ENCODE data around the gene ATAD1. TPM values are rescaled to one million over a fixed set of nuclear protein-coding genes. Genes with fewer than 3 reads are reported as not detected.

Gene ATAD1
- total RNA-seq, 1 experiment from 2014 or later, result 48.6 TPM

DNA sequence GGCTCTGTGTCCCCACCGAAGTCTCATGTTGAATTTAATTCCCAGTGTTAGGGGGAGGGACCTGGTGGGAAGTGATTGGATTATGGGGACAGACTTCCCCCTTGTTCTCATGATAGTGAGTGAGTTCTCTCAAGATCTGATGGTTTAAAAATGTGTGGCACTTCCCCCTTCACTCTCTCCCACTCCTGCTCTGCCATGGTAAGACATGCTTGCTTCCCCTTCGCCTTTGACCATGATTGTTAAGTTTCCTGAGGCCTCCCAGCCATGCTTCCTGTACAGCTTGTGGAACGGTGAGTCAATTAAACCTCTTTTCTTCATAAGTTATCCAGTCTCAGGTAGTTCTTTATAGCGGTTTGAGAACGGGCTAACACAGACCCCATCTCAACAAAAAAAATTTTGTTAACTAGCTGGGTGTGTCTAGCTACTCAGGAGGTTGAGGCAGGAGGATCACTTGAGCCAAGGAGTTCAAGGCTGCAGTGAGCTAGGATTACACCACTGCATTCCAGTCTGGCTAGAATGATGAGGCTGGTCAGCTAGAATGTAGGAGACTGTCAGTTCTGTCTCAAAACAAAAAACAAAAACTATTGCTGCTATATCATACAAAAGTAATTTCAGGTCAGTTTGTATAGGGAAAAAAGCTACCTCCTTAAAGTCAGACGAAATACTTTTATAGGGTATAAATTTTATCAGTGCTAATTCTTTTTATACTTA lies 57.7 kb downstream of the ATAD1 start:
- POLR2A ChIA-PET (ENCODE audit: low non-redundant PET), result no interaction called here
- H3K27me3 ChIP-seq (replicated peaks; ENCODE audit: insufficient read depth, low read depth, low read length, poor library complexity), result no peaks in the 10 kb centered on the region
- H3K9me3 ChIP-seq (ENCODE audit: low read depth, low read length, poor library complexity, severe bottlenecking), result no peaks in the 10 kb centered on the region
- CTCF ChIA-PET, result no interaction called here
- no peaks in the 10 kb centered on the region for H3K36me3 ChIP-seq (ENCODE audit: insufficient read depth, low read length, poor library complexity, severe bottlenecking)
- intact Hi-C loops (cut with micrococcal nuclease; ENCODE audit: unreplicated experiment), result no loop called here
- H3K4me1 ChIP-seq (ENCODE audit: insufficient read depth, low read length, poor library complexity, severe bottlenecking), result peaks cover 3% of the 10 kb centered on the region
- no peak for TF ChIP-seq EZH2 (IDR thresholded peaks at IDR 0.05; ENCODE audit: borderline replicate concordance, low read depth, low read length, poor library complexity, severe bottlenecking)
- H3K27ac ChIP-seq (ENCODE audit: low read depth, low read length, poor library complexity, severe bottlenecking), result no peak overlapping the region
- no peak for DNase-seq (ENCODE audit: low spot score)
- no peak overlapping the region for H3K4me3 ChIP-seq (ENCODE audit: low read depth, low read length, poor library complexity, severe bottlenecking)
- no TSS peak for BruUV-seq (replicated peaks)

DNA sequence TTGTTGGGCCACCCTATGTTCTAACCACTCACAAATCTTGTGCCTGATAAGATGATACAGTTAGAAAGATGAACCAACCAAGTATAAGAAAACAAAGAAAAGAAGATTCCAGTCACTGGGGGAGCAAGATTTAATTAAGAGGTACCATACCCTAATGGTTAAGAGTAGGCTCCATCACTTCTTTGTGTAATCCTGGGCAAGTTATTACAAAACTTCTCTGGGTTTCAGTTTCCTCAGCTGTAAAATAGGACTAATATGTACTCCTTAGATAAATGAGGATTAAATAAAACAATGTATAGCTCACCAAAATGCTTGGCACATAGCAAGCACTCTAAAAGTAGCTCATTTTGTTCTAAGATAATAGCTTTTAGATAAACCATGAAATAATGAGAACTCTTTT lies 58.5 kb downstream of the ATAD1 start:
- no peaks in the 10 kb centered on the region for H3K36me3 ChIP-seq (ENCODE audit: insufficient read depth, low read length, poor library complexity, severe bottlenecking)
- H3K4me3 ChIP-seq (ENCODE audit: low read depth, low read length, poor library complexity, severe bottlenecking), result no peak overlapping the region
- DNase-seq (ENCODE audit: low spot score), result no peak
- TF ChIP-seq, protein P1, sequence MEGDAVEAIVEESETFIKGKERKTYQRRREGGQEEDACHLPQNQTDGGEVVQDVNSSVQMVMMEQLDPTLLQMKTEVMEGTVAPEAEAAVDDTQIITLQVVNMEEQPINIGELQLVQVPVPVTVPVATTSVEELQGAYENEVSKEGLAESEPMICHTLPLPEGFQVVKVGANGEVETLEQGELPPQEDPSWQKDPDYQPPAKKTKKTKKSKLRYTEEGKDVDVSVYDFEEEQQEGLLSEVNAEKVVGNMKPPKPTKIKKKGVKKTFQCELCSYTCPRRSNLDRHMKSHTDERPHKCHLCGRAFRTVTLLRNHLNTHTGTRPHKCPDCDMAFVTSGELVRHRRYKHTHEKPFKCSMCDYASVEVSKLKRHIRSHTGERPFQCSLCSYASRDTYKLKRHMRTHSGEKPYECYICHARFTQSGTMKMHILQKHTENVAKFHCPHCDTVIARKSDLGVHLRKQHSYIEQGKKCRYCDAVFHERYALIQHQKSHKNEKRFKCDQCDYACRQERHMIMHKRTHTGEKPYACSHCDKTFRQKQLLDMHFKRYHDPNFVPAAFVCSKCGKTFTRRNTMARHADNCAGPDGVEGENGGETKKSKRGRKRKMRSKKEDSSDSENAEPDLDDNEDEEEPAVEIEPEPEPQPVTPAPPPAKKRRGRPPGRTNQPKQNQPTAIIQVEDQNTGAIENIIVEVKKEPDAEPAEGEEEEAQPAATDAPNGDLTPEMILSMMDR (conservative IDR thresholded peaks at IDR 0.05; ENCODE audit: low read depth, low read length), result no peak
- no peak for TF ChIP-seq EZH2 (IDR thresholded peaks at IDR 0.05; ENCODE audit: borderline replicate concordance, low read depth, low read length, poor library complexity, severe bottlenecking)
- intact Hi-C loops (cut with micrococcal nuclease; ENCODE audit: unreplicated experiment), result no loop called here
- ChIA-PET POLR2A (ENCODE audit: low non-redundant PET) (interaction anchor here (0.7 kb wide), 1 partner anchor 91 kb away, joined by 4 read pairs; no protein-coding TSS in a partner anchor), CTCF (no interaction called here)
- H3K27me3 ChIP-seq (replicated peaks; ENCODE audit: insufficient read depth, low read depth, low read length, poor library complexity), result no peaks in the 10 kb centered on the region
- no peak overlapping the region for H3K27ac ChIP-seq (ENCODE audit: low read depth, low read length, poor library complexity, severe bottlenecking)
- no peaks in the 10 kb centered on the region for H3K9me3 ChIP-seq (ENCODE audit: low read depth, low read length, poor library complexity, severe bottlenecking)
- no TSS peak for BruUV-seq (replicated peaks)
- peaks cover 3% of the 10 kb centered on the region for H3K4me1 ChIP-seq (ENCODE audit: insufficient read depth, low read length, poor library complexity, severe bottlenecking)

DNA sequence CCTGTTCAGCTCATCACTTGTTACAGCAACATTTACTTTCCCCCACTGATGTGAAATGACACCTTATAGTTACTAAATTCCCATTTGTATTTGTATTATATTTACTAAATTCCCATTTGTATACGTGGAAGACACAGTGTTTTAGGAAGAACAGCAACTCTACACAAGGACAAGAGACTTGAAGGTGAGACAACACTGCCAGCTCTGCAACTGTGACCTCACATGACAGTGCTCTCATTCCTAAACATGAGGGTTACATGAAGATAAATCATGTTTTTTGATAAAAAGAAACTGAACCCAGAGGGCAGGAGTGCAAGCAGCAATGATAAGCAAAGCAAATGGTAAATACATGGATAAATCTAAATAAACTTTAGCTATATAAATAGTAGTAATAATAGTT lies 60.3 kb downstream of the ATAD1 start:
- CTCF ChIA-PET, result no interaction called here
- no TSS peak for BruUV-seq (replicated peaks)
- no peaks in the 10 kb centered on the region for H3K36me3 ChIP-seq (ENCODE audit: insufficient read depth, low read length, poor library complexity, severe bottlenecking)

DNA sequence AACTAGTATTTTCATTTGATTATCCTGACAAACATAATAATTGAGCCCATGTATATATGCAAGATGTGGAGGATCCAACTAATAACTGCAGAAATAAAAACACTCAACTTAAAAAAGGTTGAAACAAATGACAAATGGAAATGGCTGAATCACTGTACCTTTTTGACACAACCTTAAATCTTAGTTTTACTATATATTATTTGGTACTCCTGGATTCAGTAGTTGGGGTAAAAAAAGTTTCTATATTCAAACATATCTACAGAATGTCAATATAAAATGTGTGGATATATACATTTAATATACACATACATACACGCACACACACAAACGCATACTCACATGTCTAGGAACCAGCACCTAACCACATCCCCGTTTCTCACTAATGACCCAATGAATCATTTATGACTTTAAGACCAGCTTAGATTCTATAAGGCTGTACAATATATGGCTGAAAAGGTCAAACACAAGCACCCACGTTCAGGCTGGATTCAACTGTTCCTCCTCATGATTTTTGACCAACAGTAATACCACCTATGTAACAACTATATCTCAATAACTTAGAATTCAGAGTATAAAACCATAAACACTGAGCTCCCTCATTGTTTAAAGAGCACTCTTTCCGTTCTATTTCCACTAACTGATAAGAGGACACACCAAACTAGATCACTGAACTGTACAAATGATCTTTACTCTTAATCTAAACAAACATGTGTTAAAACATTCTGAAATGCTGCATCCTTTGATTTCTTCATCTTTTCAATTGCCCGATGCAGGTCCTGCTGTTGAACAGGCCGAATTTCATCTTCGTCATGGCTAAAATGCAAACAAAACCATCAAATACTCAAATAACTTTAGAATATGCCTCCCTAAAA lies 63.8 kb downstream of the ATAD1 start:
- no peaks in the 10 kb centered on the region for H3K9me3 ChIP-seq (ENCODE audit: low read depth, low read length, poor library complexity, severe bottlenecking)
- H3K4me1 ChIP-seq (ENCODE audit: insufficient read depth, low read length, poor library complexity, severe bottlenecking), result peaks cover 36% of the 10 kb centered on the region
- no peaks in the 10 kb centered on the region for H3K27me3 ChIP-seq (replicated peaks; ENCODE audit: insufficient read depth, low read depth, low read length, poor library complexity)
- intact Hi-C loops (cut with micrococcal nuclease; ENCODE audit: unreplicated experiment), result no loop called here
- no peak overlapping the region for H3K27ac ChIP-seq (ENCODE audit: low read depth, low read length, poor library complexity, severe bottlenecking)
- no TSS peak for BruUV-seq (replicated peaks)
- no peaks in the 10 kb centered on the region for H3K36me3 ChIP-seq (ENCODE audit: insufficient read depth, low read length, poor library complexity, severe bottlenecking)
- TF ChIP-seq, protein P1 (conservative IDR thresholded peaks at IDR 0.05; ENCODE audit: low read depth, low read length), result no peak
- TF ChIP-seq EZH2 (IDR thresholded peaks at IDR 0.05; ENCODE audit: borderline replicate concordance, low read depth, low read length, poor library complexity, severe bottlenecking), result no peak
- ChIA-PET POLR2A (ENCODE audit: low non-redundant PET) (no interaction called here), CTCF (interaction anchor here (0.6 kb wide), 1 partner anchor 13 kb away, joined by 3 read pairs; no protein-coding TSS in a partner anchor)
- no peak for DNase-seq (ENCODE audit: low spot score)
- no peak overlapping the region for H3K4me3 ChIP-seq (ENCODE audit: low read depth, low read length, poor library complexity, severe bottlenecking)

More for the DNA sequence above, 60.3 kb downstream of the ATAD1 start:
- no peak for DNase-seq (ENCODE audit: low spot score)
- POLR2A ChIA-PET (ENCODE audit: low non-redundant PET), result no interaction called here
- Histone ChIP-seq H3K27me3 (replicated peaks; ENCODE audit: insufficient read depth, low read depth, low read length, poor library complexity) (no peaks in the 10 kb centered on the region), H3K27ac (ENCODE audit: low read depth, low read length, poor library complexity, severe bottlenecking) (no peak overlapping the region), H3K9me3 (ENCODE audit: low read depth, low read length, poor library complexity, severe bottlenecking) (no peaks in the 10 kb centered on the region), H3K4me1 (ENCODE audit: insufficient read depth, low read length, poor library complexity, severe bottlenecking) (peaks cover 6% of the 10 kb centered on the region), H3K4me3 (ENCODE audit: low read depth, low read length, poor library complexity, severe bottlenecking) (no peak overlapping the region)
- intact Hi-C loops (cut with micrococcal nuclease; ENCODE audit: unreplicated experiment), result no loop called here
- no peak for TF ChIP-seq EZH2 (IDR thresholded peaks at IDR 0.05; ENCODE audit: borderline replicate concordance, low read depth, low read length, poor library complexity, severe bottlenecking)
